NCI-H1092 treated with DMSO at 0.1 percent for 48 hours (cell line): Measurements from ENCODE around the gene DNAJB12.
"Not testable (repeated sequence)": the region's sequence is repeated elsewhere in the genome, so short reads cannot be mapped to it uniquely, and the experiment has no call there.

Experiments used
- DNase-seq: peaks from one replicate; lab custom pipeline; 2025; lab: John Stamatoyannopoulos, UW

Gene DNAJB12

DNA sequence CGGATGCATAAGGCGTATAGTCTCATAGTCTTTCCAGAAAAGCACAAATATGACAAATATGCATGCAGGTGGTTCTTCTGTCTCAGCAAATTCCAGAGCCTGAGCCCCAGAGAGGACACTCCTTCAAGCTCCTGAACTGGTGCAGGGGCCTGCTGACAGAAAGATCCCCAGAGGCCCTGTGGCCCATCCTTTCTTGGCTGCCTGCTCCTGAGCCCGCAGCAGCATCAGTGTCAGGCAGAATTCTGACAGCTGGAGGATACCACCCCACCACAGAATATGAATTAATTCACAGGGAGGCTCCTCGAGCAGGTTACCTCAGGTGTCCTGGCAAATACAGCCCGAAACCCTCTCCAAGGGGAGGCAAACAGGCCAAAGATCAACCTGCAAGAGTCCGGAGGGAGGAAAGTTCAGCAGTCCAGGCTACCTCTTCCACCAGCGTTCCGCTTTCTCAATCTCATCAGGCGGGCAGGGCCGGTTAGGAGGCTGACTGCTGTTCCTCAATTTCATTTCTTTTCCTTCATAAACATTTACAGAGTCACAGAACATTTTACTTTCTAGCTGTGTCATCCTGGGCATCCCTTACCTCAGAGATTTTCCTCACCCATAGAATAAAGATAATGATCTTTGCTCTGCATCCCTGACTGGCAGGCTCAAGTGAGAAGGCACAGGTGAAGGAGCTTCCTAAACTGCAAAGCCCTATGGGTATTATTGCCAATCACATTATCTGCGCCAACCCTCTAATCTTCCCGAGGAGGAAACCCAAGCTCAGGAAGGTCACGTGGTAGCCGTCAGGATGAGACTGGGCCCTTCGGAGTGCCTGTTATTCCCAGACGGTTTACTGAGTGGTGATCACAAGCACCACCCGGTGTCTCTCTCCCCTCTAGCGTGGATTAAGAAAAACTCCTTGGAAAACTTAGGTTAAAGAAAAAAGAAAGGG, 1.4 kb downstream of the DNAJB12 start:
- no peak for DNase-seq

DNA sequence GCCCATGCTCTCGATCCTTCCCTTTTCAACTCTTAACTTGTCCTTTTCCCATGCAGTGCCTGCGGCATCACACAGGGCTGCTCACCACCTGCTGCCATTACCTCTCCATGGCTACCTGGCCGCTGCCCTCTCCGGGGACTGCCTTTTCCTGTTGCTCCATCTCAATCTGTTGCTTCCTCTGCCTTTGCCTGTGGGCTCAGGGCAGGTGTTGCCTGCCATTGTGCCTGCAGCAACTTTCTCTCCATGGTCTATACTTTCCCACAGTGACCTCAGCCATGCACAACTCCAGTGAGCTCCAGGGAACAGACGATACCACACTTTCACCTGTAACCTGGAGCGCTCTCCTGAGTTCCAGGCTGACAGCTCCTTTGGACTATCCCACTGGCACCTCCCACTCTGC, 3.2 kb downstream of the DNAJB12 start:
- no peak for DNase-seq

DNA sequence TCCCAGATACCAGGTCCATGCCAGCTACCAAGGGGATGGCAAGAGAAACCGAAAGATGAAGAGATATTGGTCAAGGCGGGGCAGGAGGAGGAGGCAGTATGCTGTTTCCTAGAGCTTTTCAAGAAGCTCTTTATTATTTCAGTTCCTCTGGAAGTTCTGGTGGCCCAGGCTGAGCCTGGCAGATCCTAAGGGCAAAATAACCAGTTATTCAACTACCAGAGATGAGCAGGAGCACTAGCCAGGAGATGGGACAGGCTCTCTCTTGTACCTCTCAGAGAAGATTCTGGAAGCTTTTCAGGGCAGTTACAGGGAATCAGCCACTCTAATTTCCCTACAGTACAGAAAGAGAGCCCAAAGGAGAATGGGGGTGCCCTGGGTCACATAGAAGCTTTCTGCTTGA, 5.3 kb downstream of the DNAJB12 start:
- DNase-seq, result no peak

DNA sequence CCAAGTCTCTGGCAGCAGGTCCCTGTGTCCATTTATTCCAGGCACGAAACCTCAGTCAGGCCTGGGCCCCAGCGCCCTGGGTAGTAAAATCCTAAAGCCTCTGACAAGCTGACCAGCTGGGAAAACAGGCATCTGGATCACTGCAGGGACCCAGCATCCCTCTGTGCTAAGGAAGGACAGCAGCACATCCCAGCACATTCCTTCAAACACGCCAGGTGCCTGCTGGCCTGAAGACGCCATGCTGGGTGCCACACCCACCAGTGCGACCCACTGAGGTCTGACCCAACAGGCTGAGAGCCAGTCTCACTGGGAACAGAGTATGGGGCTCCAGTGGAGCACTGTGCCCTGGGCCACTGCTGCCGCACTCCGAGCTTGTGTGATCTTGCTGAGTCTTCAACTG, 6.4 kb downstream of the DNAJB12 start:
- DNase-seq, result no peak

DNA sequence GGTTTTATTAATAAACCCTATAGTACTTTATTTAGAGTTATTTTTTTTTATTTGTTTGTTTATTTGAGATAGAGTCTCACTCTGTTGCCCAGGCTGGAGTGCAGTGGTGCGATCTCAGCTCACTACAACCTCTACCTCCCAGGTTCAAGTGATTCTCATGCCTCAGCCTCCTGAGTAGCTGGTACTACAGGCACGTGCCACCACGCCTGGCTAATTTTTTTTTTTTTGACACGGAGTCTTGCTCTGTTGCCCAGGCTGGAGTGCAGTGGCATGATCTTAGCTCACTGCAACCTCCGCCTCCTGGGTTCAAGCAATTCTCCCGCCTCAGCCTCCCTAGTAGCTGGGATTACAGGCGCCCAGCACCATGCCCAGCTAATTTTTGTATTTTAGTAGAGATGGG, 8.6 kb downstream of the DNAJB12 start:
- DNase-seq, result not testable (repeated sequence)

DNA sequence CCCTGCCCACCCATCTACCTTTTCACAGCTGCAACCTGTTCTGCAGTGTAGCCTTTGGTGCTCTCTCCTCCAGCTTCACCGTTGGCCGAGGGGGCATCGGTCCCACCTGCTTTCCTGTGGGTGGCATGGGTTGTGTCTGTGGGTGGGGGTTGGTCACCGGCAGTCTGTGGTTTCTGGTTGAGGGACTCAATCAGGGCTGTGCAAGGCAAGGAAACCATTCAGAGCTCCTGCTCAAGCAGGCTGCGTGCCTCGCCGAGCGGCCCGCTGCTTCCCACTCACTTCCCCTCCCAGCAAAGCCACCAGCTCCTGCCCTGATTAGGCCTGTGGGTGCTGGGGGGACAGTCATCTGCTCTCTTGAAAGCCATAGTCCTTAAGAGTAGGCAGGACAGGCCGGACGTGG, 9.8 kb downstream of the DNAJB12 start:
- no peak for DNase-seq

DNA sequence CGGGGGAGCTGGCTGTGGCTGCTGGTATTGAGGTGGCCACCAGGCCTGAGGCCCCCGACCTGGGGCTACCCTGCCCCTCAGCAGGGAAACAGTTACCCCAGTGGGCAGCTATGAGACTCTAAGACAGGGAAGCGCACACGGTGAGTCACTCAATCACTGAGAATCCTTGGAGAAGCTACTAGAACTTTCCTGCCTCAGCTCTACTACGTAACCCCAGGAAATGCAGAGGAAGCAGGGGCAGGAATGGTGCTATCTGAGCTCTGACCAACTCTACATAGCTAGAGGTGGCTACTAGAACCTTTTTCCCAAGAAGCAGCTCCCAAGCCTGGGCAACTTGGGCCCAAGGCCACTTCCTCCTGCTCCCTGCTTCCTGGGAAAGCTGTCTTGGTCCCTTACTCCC, 11.8 kb downstream of the DNAJB12 start:
- DNase-seq, result no peak

DNA sequence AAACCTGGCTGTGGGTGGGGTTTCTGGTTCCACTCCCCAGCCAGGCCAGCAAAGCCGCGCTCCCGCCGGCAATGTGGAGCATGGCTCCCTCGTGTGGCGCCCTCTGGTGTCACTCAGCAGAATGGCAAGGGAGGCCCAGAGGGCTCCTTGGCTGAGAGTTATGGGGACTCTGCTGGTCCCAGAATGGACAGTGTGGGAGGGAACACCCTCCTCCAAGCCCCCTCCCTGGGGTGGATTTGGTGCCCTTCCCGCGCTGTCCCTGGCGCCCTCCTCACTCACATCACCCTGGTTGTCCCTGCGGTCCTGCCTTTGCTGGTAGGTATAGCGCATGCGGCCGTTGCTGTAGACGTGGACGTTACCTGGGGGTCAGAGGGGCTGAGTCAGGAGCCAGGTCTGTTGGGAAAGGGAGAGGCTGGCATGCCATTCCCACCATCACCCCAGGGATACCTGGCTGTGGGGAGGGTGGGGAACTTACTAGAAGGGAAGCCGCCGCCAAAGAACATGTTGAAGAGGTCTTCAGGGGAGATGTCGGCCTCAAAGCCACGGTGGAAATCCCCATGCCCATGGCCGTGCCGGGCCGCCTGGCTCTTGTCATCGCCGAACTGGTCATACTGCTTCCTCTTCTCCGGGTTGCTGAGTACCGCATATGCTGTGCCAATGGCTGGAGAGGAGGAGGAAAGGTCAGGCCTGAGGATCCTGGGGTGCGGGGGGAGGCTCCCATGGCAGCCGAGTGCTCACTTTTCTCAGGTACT, 14.0 kb downstream of the DNAJB12 start:
- DNase-seq, result no peak

DNA sequence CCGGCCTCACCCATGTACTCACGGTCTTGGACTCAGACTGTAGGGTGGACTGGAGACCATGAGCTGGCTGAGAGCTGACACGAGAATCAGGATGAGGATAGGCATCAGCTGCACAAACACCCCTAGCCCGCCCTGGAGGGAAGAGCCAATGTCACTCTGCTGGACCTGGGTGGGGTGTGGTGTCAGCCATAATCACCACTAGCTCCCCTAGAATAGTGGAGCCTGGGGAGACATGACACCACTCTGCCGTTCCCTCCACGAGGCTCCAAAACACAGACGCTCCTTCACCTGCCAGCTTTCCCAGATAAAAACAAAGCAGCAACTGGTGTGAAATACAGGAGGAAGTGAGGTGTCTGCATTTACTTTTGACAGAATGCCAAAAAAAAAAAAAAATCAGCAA, 16.5 kb downstream of the DNAJB12 start:
- no peak for DNase-seq

DNA sequence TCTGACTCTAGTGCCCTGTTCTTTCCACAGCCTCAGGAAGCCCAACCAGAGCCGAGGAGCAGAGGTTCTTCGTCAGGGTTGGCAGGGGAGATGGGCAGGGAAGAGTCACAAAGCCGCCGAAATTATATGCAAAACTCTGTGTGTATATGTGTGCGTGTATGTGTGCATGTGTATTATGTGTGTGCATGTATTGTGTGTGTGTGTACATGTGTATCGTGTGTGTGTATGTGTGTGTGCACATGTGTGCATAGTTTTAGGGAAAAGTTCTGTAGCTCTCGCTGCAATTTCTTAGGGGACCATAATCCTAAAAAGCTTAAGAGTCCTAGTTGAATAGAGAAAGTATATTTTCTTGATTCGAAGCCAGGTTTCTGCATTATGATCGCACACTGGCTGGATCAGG, 17.0 kb downstream of the DNAJB12 start:
- no peak for DNase-seq

DNA sequence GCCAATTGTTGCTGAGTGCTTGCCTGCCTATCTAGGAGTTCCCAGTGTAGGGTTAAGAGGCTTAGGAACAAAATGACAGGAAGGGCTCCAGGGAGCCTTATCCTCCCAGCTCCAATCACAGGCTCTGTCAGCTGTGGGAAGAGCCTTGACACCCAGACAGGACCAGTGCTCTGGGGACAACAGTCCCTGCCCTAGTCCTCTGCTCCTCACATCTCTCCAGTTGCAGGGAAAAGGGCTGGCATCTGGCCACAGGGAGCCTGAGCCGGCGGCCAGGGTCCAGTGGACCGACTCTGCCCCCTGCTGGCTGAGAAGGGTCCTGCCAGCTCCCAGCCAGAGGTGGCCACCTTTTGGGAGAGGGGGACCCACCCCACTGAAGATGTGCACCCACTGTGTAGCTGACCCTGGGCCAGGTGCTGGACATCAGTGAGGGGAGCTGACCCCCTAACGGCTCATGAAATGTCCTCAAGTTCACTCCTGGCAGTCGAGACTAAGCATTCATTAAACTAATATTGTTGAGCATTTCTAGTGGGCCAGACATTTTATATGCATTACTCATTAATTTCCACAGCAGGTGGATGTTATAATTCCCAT, 17.6 kb downstream of the DNAJB12 start:
- DNase-seq, result peak; percentile 68

DNA sequence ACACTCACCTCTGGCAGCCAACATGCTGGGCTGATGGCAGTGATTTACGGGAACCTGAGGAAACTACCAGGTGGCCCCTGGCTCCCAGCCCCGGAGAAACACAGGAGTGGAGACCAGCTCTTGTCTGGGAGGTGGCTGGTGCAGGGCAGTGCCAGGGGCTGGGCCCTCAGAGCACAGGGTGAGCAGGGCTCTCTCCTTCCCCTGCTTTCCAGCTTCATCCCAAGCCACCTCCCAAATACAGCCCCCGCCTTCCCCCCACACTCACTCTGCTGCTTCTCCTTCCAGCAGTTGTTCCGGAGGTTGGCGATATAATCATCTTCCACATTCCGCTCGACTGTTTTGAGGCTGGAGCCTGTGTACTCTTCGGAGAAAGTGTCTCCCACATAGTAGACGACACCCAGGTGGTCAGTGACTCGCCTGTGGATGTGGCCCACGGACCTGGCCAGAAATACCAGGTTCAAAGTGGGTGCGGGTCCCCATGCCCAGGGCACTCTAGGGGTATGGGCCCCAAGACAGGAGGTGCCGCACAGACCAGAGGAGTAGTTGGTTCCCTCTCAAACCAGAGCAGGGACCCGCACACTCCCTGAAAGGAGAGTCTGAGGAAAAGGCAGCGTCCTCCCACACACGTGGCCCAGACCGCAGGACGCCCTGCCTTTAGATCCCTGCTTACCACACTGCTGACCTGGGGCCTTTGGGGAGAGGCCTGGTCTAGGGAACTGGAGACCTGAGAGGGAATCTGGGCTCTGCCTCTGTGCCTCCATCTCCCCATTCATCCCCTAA, 18.3 kb downstream of the DNAJB12 start:
- DNase-seq, result no peak

DNA sequence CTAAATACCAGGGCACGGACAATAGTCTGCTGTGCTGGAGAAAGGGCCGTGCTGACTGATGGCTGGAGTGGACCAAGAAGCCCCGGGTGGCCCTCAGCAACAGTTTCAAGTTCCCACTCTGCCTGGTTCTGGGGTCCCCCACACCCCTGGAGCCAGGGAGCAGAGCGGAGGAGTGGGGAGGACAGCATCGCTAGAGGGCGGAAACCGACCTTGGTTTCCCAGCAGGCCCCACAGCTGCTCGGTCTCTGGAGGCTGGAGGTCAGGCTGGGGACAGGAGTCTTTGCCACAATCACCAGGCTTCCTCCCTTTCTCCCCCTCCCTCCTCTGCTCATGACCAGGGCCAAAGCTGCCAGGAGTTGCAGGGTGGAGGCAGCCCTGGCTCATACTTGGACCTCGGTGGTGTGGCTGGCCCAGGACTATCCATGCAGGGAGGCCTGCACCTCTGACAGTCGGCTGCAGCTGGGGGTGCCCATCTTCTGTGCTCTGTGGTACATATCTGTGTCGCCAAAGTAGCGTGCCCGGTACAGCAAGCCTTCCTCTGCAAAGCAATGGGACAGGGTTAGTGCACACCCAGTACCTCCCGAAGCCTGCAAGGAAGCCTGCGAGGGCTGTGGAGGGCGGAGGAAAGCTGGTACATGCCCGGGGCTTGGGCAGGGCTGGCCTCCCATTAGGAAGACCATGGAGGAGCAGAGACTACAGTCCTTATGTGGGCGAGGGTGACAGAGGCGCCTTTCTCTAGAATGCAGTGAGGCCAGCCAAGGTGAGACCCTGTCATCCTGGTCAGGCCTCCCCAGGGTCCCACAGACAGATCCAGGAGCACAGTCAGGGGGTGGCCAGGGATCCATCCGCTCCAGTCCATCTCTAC, 19.1 kb downstream of the DNAJB12 start:
- DNase-seq, result no peak

DNA sequence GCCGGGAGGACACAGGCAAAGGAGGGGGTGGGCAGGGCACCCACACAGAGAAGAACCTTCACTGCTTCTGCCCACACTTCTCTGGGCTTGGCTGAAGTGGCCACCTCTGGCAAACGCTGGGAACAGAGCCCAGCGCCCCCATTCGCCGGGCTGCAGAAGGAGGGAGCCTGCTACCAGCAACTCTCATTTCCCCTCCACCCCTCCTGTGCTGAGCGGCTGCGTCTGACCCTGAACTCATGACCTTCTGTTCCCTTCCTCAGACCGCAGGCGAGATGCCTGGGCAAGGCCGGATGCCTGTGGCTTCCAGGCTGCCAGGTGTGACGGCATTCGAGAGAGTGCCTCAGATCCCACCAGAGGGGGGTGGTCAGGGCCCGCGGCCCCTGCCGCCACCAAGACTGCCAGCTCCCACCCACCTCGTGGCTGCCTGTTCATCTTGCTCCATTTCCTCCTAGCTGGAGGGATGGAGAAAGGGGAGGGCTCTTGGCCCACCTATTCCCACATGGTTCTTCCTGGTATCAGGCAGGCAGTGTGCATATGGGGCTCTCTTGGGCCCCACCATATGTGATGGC, 19.8 kb downstream of the DNAJB12 start:
- peak; percentile 57 for DNase-seq

DNA sequence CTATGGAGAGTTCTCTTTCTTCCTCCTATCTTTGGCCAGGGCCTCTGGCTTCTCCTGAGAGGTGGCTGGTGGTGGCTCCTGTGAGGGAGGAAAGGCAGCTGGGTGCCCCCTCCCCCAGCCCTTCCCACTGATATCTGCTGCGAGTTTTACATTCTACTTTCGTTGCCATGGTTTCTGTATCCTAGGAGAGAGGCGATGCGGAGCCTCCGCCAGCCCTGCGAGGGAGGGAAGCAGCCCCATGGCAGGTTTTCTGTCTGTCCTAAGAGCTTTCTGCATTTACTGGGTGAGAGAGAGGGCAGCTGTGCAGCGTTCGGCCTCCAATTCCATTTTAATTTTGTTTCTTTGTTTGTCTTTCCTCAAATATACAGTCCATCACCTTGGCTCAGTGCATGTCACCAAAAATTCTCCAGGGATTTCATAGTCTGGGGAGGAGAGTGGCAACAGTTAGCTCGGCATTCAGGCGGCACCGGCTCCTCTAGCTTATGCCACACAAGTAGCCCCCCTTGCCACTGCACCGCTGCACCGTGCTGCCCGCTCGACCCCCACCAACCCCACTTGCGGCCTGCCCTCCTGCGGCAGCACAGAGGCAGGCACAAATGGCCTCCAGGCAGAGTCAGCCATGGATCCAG, 20.4 kb downstream of the DNAJB12 start:
- peak; percentile 93 for DNase-seq

DNA sequence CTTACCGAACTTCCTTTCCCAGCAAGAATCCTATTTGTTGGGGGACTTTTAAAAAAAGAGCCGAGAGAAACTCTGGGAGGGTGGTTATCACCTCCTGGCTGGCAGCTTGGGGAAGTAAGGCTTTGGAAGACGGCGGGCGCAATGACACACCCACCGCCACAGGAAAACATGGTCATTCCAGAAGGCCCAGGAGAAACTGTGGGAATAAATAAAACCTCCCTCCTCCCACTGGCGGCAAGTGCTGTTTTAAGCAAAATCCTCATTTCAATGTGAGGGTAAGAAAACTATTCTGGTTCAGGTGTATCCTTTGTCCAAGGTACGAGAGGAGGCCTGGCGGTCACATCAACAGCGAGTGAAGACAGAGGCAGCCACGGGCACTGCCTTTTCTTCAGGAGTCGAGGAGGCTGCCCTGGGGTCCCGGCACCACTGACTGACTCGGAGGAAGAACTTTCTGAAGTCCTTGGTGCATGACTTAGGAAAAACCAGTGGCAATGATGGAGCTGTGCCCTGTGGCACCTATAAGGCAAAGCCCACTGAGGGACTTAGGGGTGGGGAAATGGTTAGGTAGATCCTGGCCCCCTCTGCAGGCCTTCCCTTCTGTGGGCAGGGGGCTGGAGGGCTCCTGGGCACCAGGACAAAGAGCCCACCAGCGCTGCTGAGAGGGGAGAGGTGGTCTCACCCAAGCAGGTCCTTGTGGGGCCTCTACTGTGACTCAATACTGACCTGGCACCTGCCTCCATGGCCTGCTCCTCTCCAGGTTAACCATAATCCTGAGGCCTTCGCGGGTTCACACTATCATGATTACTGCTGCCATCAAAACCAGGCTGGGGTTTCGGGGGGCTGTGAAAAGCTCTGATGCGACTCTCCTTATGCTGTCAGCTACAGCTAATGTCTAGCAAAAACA, 21.4 kb downstream of the DNAJB12 start:
- DNase-seq, result no peak

DNA sequence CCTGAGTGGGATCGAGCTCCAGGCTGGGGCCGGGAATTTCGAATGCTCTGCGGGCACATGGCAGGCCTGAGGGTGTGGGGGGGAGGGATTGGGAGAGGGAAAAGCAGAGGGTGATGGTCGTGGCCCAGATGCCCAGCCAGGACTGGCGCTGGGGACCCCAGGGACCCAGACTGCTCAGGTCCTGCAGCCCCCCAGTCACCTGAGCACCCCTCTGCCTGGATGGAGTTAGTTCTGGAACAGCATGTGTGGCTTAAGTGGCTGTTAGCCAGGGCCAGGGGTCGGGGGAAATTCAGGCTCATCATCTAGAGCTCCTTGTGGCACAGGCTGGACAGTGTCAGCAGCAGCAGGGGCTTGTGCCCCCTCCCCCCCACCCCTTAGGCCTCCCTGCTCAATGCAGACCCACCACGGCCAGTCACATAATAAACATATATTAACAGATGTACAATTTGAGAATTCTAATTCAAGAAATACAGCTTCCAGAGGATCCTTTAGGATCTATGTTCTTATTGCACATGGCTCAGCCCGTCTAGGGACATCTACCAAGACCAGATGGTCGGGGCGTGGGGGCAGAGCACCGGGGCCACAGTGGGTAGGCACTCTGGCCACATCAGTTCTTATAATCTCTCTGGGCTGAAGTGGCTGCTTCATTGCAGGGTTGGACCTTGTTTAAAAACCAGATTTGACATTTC, 22.2 kb downstream of the DNAJB12 start:
- no peak for DNase-seq

DNA sequence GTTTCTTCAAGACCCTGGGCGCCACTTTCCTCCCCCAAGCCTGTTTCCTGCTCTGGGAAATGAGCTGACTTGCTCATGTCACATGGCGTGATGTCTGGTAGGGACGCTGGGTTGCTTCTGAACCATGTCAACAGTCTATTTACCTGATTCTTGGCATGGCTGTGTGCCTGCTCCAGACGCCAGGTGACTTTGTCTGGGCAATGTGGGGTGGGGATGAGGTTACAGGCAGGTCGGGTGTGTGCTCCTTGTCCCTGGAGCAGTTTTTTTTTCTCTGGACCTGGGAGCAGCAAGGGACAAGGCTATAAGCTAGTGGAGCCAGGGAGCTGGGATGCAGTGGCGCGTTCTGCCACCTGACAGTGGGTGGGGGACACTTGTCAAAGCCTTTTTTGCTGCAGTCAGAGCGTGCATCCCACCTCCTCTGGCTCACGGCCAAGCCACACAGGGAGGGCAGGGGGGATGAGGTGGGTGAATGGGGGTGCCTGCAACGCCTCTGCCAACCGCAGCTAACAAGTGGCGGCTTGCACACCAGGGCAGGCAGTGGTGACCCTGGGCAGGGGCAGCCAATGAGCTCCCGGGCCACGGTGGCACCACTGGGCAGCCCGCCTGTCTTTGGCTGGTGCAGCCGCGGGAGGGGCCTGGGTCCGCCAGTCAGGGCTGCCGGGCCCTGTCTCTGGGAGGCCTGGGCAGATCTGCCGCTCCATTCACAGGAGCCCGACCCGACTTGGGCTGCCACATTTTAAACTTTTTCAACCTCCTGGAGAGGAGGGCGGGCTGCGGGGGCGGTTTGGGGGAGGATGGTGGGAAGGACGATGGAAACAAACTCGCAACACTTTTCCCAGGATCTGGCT, 22.9 kb downstream of the DNAJB12 start:
- DNase-seq, result peak; percentile 93
